Type B pancreatic cell (in vitro differentiated cells): ENCODE measurements around the gene RASSF4. TPM values are rescaled to one million over a fixed set of nuclear protein-coding genes. Genes with fewer than 3 reads are reported as not detected.

Source experiments
- DNase-seq: peaks from one replicate; pipeline ENCODE4 v3.0.0; 2021; ENCODE audit warnings: mixed read lengths; ENCODE audit not compliant: unreplicated experiment; ENCODE audit errors: extremely low spot score
- H3K27ac Mint-ChIP-seq: 2 replicates; pipeline ENCODE4 v1.8.0; 2021; ENCODE audit warnings: mild to moderate bottlenecking, mixed read lengths
- H3K27me3 Mint-ChIP-seq: 2 replicates; pipeline ENCODE4 v1.8.0; 2021; ENCODE audit warnings: mixed read lengths
- H3K36me3 Mint-ChIP-seq: 2 replicates; pipeline ENCODE4 v1.8.0; 2021; ENCODE audit warnings: mixed read lengths
- H3K4me1 Mint-ChIP-seq: one replicate; pipeline ENCODE4 v1.8.0; 2021; ENCODE audit warnings: mixed read lengths; ENCODE audit not compliant: unreplicated experiment
- H3K4me3 Mint-ChIP-seq: 2 replicates; pipeline ENCODE4 v1.8.0; 2021; ENCODE audit warnings: mild to moderate bottlenecking, mixed read lengths
- H3K9me3 Mint-ChIP-seq: 2 replicates; pipeline ENCODE4 v1.8.0; 2021; ENCODE audit warnings: mixed read lengths
- CTCF ChIP-seq: fragments of 200-600 bp; sonication (generic); conservative IDR thresholded peaks from 2 replicates; pipeline ENCODE4 v1.5.0; 2021; ENCODE audit warnings: antibody characterized with exemption, mild to moderate bottlenecking
- total RNA-seq: library from RNA; stranded (reverse); gene quantifications from 2 replicates; pipeline ENCODE4 v1.2.1, GENCODE V29; 2021; ENCODE audit warnings: low replicate concordance

Gene RASSF4
- total RNA-seq, 1 donor from 2014 or later = 27.9 TPM

GRCh38 chr10:45001381-45002148 lies 42.0 kb downstream of the RASSF4 start:
- peak; percentile 68 for TF ChIP-seq CTCF
- Mint-ChIP-seq H3K27ac (peak overlapping the region; percentile 94), H3K4me3 (peak overlapping the region; percentile 94), H3K9me3 (peaks cover 3% of the 10 kb centered on the region), H3K4me1 (peaks cover 8% of the 10 kb centered on the region), H3K27me3 (no peaks in the 10 kb centered on the region), H3K36me3 (peaks cover 43% of the 10 kb centered on the region)
- DNase-seq = no peak

DNA sequence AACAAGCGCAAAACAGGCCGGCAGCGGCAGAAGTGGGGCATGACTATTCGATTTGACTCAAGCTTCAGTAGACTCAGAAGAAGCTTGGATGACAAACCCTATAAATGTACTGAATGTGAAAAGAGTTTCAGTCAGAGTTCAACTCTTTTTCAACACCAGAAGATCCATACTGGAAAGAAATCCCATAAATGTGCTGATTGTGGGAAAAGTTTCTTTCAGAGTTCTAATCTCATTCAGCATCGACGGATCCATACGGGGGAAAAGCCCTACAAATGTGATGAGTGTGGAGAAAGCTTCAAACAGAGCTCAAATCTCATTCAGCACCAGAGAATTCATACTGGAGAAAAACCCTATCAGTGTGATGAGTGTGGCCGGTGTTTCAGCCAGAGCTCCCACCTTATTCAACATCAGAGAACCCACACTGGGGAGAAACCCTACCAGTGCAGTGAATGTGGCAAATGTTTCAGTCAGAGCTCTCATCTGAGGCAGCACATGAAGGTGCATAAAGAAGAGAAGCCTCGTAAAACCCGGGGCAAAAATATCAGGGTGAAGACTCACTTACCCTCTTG lies 43.9 kb downstream of the RASSF4 start:
- peaks cover 43% of the 10 kb centered on the region for H3K36me3 Mint-ChIP-seq
- peaks cover 8% of the 10 kb centered on the region for H3K4me1 Mint-ChIP-seq
- no peak for DNase-seq
- no peak overlapping the region for H3K4me3 Mint-ChIP-seq
- TF ChIP-seq CTCF = no peak
- H3K27me3 Mint-ChIP-seq = no peaks in the 10 kb centered on the region
- no peak overlapping the region for H3K27ac Mint-ChIP-seq
- H3K9me3 Mint-ChIP-seq = peaks cover 3% of the 10 kb centered on the region

- H3K27me3 Mint-ChIP-seq = no peaks in the 10 kb centered on the region
- H3K4me1 Mint-ChIP-seq = peaks cover 8% of the 10 kb centered on the region
- H3K27ac Mint-ChIP-seq = no peak overlapping the region
- H3K4me3 Mint-ChIP-seq = no peak overlapping the region
- H3K9me3 Mint-ChIP-seq = peaks cover 3% of the 10 kb centered on the region
- peaks cover 43% of the 10 kb centered on the region for H3K36me3 Mint-ChIP-seq
- no peak for DNase-seq
- TF ChIP-seq CTCF = no peak
These were observed 45.1 kb downstream of the RASSF4 start for GRCh38 chr10:45004661-45005060.

DNA sequence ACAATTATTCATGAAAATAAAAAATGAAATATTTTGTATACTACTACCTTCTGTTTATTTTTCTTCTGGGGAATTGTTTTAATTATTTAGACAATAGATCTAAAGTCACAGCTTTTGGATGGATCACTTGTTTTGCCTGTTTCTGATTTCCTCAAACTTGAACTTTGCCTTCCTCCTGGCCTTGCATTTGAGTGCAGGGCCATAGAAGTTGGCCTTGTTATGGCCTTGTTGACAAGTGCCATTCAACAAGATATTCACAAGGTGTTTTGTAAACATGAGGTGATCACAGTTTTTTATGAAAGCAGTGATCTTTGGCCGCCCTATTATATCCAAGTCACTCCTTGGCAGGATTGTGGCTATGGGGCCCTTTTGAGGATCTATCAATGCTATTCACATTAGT lies 45.7 kb downstream of the RASSF4 start:
- H3K27ac Mint-ChIP-seq = no peak overlapping the region
- H3K4me1 Mint-ChIP-seq = peaks cover 4% of the 10 kb centered on the region
- TF ChIP-seq CTCF = no peak
- DNase-seq = no peak
- H3K27me3 Mint-ChIP-seq = no peaks in the 10 kb centered on the region
- H3K9me3 Mint-ChIP-seq = peaks cover 3% of the 10 kb centered on the region
- H3K4me3 Mint-ChIP-seq = no peak overlapping the region
- H3K36me3 Mint-ChIP-seq = peaks cover 43% of the 10 kb centered on the region

GRCh38 chr10:45006276-45007030 lies 46.9 kb downstream of the RASSF4 start:
- DNase-seq = no peak
- H3K27me3 Mint-ChIP-seq = no peaks in the 10 kb centered on the region
- H3K27ac Mint-ChIP-seq = no peak overlapping the region

More at GRCh38 chr10:45006276-45007030, 46.9 kb downstream of the RASSF4 start:
- peaks cover 3% of the 10 kb centered on the region for H3K9me3 Mint-ChIP-seq
- TF ChIP-seq CTCF = no peak
- peaks cover 43% of the 10 kb centered on the region for H3K36me3 Mint-ChIP-seq
- H3K4me1 Mint-ChIP-seq = no peaks in the 10 kb centered on the region
- H3K4me3 Mint-ChIP-seq = no peak overlapping the region
